Smooth muscle cell (in vitro differentiated cells): ENCODE results near the gene SCAMP3. TPM values are rescaled to one million over a fixed set of nuclear protein-coding genes. Genes with fewer than 3 reads are reported as not detected.

Experiments used
- DNase-seq: peaks from one replicate; lab custom pipeline; 2025; ENCODE audit not compliant: unreplicated experiment; lab: John Stamatoyannopoulos, UW
- H2AFZ ChIP-seq: fragments of 200-600 bp; sonication (generic); 2 replicates; pipeline ENCODE4 v1.6.0; 2016; ENCODE audit warnings: antibody characterized with exemption, low read depth, mild to moderate bottlenecking
- H3F3A ChIP-seq: fragments of 200-600 bp; sonication (generic); 2 replicates; pipeline ENCODE4 v1.6.0; 2017; ENCODE audit warnings: antibody characterized with exemption, low read depth
- H3K27ac ChIP-seq: fragments of 200-600 bp; sonication (generic); 2 replicates; pipeline ENCODE4 v1.5.1; 2016; ENCODE audit warnings: low read depth, mild to moderate bottlenecking
- H3K27me3 ChIP-seq: fragments of 200-600 bp; sonication (generic); 2 replicates; pipeline ENCODE4 v1.6.1; 2016; ENCODE audit warnings: low read depth, mild to moderate bottlenecking
- H3K36me3 ChIP-seq: fragments of 200-600 bp; sonication (generic); 2 replicates; pipeline ENCODE4 v1.5.1; 2016; ENCODE audit warnings: low read depth
- H3K4me1 ChIP-seq: fragments of 200-600 bp; sonication (generic); 2 replicates; pipeline ENCODE4 v1.5.1; 2016; ENCODE audit warnings: low read depth
- H3K4me2 ChIP-seq: fragments of 200-600 bp; sonication (generic); 2 replicates; pipeline ENCODE4 v1.6.0; 2016; ENCODE audit warnings: mild to moderate bottlenecking
- H3K4me3 ChIP-seq: fragments of 200-600 bp; sonication (generic); 2 replicates; pipeline ENCODE4 v1.5.1; 2016; ENCODE audit warnings: mild to moderate bottlenecking
- H3K79me2 ChIP-seq: fragments of 200-600 bp; sonication (generic); 2 replicates; pipeline ENCODE4 v1.6.0; 2016; ENCODE audit warnings: low read depth, mild to moderate bottlenecking
- H3K9ac ChIP-seq: fragments of 200-600 bp; sonication (generic); 2 replicates; pipeline ENCODE4 v1.6.0; 2016; ENCODE audit warnings: low read depth
- H3K9me3 ChIP-seq: fragments of 200-600 bp; sonication (generic); replicated peaks from 2 replicates; pipeline ENCODE4 v1.5.1; 2016; ENCODE audit warnings: low read depth
- H4K20me1 ChIP-seq: fragments of 200-600 bp; sonication (generic); 2 replicates; pipeline ENCODE4 v1.6.0; 2016; ENCODE audit warnings: low read depth
- CTCF ChIP-seq: fragments of 200-600 bp; sonication (generic); IDR thresholded peaks from 2 replicates; pipeline ENCODE4 v1.5.1; 2017; ENCODE audit warnings: borderline replicate concordance, mild to moderate bottlenecking, antibody characterized with exemption; ENCODE audit not compliant: insufficient read depth, poor library complexity, severe bottlenecking
- WGBS: methylation state at CpG from one replicate; pipeline ENCODE4 v1.1.7; 2016; ENCODE audit warnings: low lambda C conversion rate; 5-methylcytosine and 5-hydroxymethylcytosine counted together
- polyA plus RNA-seq: library from polyadenylated mRNA; unstranded; fragments of >200 nt; fragmentation: Nextera tagmentation; extraction: Ambion mirVana; gene quantifications from 2 replicates; pipeline ENCODE4 v1.2.1, GENCODE V29; 2016
- total RNA-seq: library from RNA; depleted of rRNA; stranded (reverse); fragments of >200 nt; gene quantifications from 2 replicates; pipeline ENCODE4 v1.2.3, GENCODE V29; 2014

SCAMP3 gene
- total and polyA plus RNA-seq, 2 experiments from 2014 or later: 51.4 to 118 TPM

GRCh38 chr1:155228096-155228427 is 34.1 kb downstream of the SCAMP3 start:
- no peak for DNase-seq
- 63% methylated on average over 9 of the region's 9 CpGs for WGBS
- Histone ChIP-seq H3K36me3 (no peaks in the 10 kb centered on the region), H3K4me2 (peak overlapping the region; percentile 79), H3K9ac (peak overlapping the region; percentile 25), H3K9me3 (no peaks in the 10 kb centered on the region), H2AFZ (peak overlapping the region; percentile 48), H3K79me2 (peaks cover 5% of the 10 kb centered on the region), H3F3A (peaks cover 13% of the 10 kb centered on the region), H3K4me1 (peaks cover 17% of the 10 kb centered on the region), H3K4me3 (peak overlapping the region; percentile 39), H3K27ac (peak overlapping the region; percentile 62), H3K27me3 (no peaks in the 10 kb centered on the region), H4K20me1 (no peaks in the 10 kb centered on the region)
- TF ChIP-seq CTCF: no peak

GRCh38 chr1:155227261-155228095 is 34.7 kb downstream of the SCAMP3 start:
- DNase-seq: peak; percentile 97
- under 1% methylated on average over 42 of the region's 42 CpGs for WGBS
- H2AFZ ChIP-seq: peak overlapping the region; percentile 48
- H3K4me2 ChIP-seq: peak overlapping the region; percentile 82
- peaks cover 5% of the 10 kb centered on the region for H3K79me2 ChIP-seq
- H3K27me3 ChIP-seq: no peaks in the 10 kb centered on the region
- TF ChIP-seq CTCF: no peak
- peak overlapping the region; percentile 95 for H3K27ac ChIP-seq
- no peaks in the 10 kb centered on the region for H4K20me1 ChIP-seq
- peak overlapping the region; percentile 55 for H3K4me3 ChIP-seq
- H3K9ac ChIP-seq: peak overlapping the region; percentile 34
- no peaks in the 10 kb centered on the region for H3K36me3 ChIP-seq
- peaks cover 13% of the 10 kb centered on the region for H3F3A ChIP-seq
- no peaks in the 10 kb centered on the region for H3K9me3 ChIP-seq
- H3K4me1 ChIP-seq: peaks cover 17% of the 10 kb centered on the region

DNA sequence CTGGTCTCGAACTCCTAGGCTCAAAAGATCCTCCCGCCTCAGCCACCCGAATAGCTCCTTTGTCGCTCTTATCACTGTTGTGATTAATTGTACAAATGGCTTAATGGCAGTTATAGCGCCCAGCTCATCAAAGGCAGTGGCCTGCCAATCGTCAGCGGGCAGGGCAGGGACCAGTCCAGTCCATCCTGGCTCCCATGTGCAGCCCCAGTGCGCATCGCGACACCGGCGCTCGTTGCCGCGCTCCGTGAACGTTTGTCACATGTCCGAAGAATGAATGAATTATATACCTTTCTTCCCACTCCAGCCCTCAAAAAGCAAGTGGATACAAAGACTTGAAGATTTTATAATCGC is 35.3 kb downstream of the SCAMP3 start:
- Histone ChIP-seq H3K79me2 (peaks cover 5% of the 10 kb centered on the region), H3K4me3 (peak overlapping the region; percentile 55), H4K20me1 (no peaks in the 10 kb centered on the region), H2AFZ (peak overlapping the region; percentile 34), H3K36me3 (no peaks in the 10 kb centered on the region), H3K27me3 (no peaks in the 10 kb centered on the region), H3K9ac (peak overlapping the region; percentile 34), H3K9me3 (no peaks in the 10 kb centered on the region), H3K27ac (peak overlapping the region; percentile 95), H3K4me1 (peaks cover 17% of the 10 kb centered on the region), H3F3A (peaks cover 13% of the 10 kb centered on the region), H3K4me2 (peak overlapping the region; percentile 82)
- under 1% methylated on average over 19 of the region's 19 CpGs for WGBS
- peak; percentile 2 for TF ChIP-seq CTCF
- peak; percentile 32 for DNase-seq
